Uterus (tissue), 2 donors: Measurements from ENCODE around the gene SSX4B.
"Not testable (repeated sequence)": the region's sequence is repeated elsewhere in the genome, so short reads cannot be mapped to it uniquely, and the experiment has no call there.

Experiments
- POLR2A ChIP-seq, 2 donors: fragments of 450-650 bp; IDR thresholded peaks; one replicate each; pipeline ENCODE4 v1.6.1; 2016; ENCODE audit warnings: antibody characterized with exemption in 2 of 2, mild to moderate bottlenecking in 1 of 2, moderate library complexity in 1 of 2
- TF ChIP-seq, protein P1 (sequence below), 4 experiments: fragments of 200-600 bp in 2 of 4; fragments of 450-650 bp in 2 of 4; sonication (generic) in 2 of 4; IDR thresholded peaks; one replicate each; pipeline ENCODE4 v1.5.1; 2016 to 2019; ENCODE audit warnings: antibody characterized with exemption in 4 of 4, mild to moderate bottlenecking in 2 of 4, moderate library complexity in 1 of 4

DNA sequence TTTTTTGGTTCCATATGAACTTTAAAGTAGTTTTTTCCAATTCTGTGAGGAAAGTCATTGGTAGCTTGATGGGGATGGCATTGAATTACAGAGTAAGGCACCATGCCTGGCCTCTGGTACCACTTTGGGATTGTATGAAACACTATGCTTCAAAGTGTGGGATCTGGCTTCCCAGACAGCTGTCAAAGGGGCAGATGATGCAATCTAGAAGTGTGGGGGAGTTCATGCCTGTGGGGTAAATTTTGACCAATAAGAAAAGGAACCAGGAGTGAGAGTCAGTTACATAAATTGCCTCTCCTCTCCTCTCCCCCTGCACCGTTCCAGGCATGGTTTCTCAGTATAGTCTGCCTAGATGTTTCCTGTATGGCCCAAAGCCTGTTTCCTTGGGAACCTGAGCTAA, 13.9 kb downstream of the SSX4B start:
- TF ChIP-seq, protein P1, sequence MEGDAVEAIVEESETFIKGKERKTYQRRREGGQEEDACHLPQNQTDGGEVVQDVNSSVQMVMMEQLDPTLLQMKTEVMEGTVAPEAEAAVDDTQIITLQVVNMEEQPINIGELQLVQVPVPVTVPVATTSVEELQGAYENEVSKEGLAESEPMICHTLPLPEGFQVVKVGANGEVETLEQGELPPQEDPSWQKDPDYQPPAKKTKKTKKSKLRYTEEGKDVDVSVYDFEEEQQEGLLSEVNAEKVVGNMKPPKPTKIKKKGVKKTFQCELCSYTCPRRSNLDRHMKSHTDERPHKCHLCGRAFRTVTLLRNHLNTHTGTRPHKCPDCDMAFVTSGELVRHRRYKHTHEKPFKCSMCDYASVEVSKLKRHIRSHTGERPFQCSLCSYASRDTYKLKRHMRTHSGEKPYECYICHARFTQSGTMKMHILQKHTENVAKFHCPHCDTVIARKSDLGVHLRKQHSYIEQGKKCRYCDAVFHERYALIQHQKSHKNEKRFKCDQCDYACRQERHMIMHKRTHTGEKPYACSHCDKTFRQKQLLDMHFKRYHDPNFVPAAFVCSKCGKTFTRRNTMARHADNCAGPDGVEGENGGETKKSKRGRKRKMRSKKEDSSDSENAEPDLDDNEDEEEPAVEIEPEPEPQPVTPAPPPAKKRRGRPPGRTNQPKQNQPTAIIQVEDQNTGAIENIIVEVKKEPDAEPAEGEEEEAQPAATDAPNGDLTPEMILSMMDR (IDR thresholded peaks at IDR 0.05) = not testable (repeated sequence)
- not testable (repeated sequence) for TF ChIP-seq POLR2A (IDR thresholded peaks at IDR 0.05)
